HG02840 (cell line): Measurements from ENCODE around the gene ZBTB8OS.
A peak's percentile ranks its signal among the peaks of the same experiment; 100 is the strongest.
"Not testable (repeated sequence)": the region's sequence is repeated elsewhere in the genome, so short reads cannot be mapped to it uniquely, and the experiment has no call there.

Experiments
- ATAC-seq: cut with Tn5 transposase; IDR thresholded peaks from one replicate; pipeline ENCODE4 v1.9.1; 2021; ENCODE audit warnings: mild to moderate bottlenecking, moderate library complexity, moderate number of reproducible peaks; ENCODE audit not compliant: unreplicated experiment, low FRiP score

The ZBTB8OS gene

GRCh38 chr1:32650248-32650751 lies at the start of gene ZBTB8OS:
Gene ZBTB8OS, minus strand, starts transcription at chr1:32650550. Its CDS starts 21 bp downstream, at chr1:32650529.
- ATAC-seq = peak; percentile 63

- ATAC-seq = not testable (repeated sequence)
Observed at GRCh38 chr1:32696996-32697395, 46.6 kb upstream of the ZBTB8OS start.

GRCh38 chr1:32696041-32696440 lies 45.7 kb upstream of the ZBTB8OS start:
- no peak for ATAC-seq

GRCh38 chr1:32695098-32695904 lies 45.0 kb upstream of the ZBTB8OS start:
- no peak for ATAC-seq

GRCh38 chr1:32693455-32694174 lies 43.3 kb upstream of the ZBTB8OS start:
- no peak for ATAC-seq

GRCh38 chr1:32686387-32686786 lies 36.0 kb upstream of the ZBTB8OS start:
- no peak for ATAC-seq

GRCh38 chr1:32685498-32685897 lies 35.1 kb upstream of the ZBTB8OS start:
- ATAC-seq = no peak

- ATAC-seq = no peak
Observed at GRCh38 chr1:32684167-32684811, 33.9 kb upstream of the ZBTB8OS start.

- no peak for ATAC-seq
Observed at GRCh38 chr1:32683397-32683796, 33.0 kb upstream of the ZBTB8OS start.

GRCh38 chr1:32681999-32682398 lies 31.6 kb upstream of the ZBTB8OS start:
- no peak for ATAC-seq

- ATAC-seq = no peak
Observed at GRCh38 chr1:32681509-32681908, 31.2 kb upstream of the ZBTB8OS start.

GRCh38 chr1:32680642-32681041 lies 30.3 kb upstream of the ZBTB8OS start:
- no peak for ATAC-seq

GRCh38 chr1:32679993-32680392 lies 29.6 kb upstream of the ZBTB8OS start:
- ATAC-seq = not testable (repeated sequence)

- ATAC-seq = no peak
Observed at GRCh38 chr1:32676945-32677344, 26.6 kb upstream of the ZBTB8OS start.

- ATAC-seq = not testable (repeated sequence)
Observed at GRCh38 chr1:32668716-32669115, 18.4 kb upstream of the ZBTB8OS start.

GRCh38 chr1:32666901-32667566 lies 16.7 kb upstream of the ZBTB8OS start:
- ATAC-seq = no peak

- no peak for ATAC-seq
Observed at GRCh38 chr1:32665915-32666314, 15.6 kb upstream of the ZBTB8OS start.

- ATAC-seq = no peak
Observed at GRCh38 chr1:32659581-32659980, 9.2 kb upstream of the ZBTB8OS start.

- no peak for ATAC-seq
Observed at GRCh38 chr1:32652244-32652962, 2.1 kb upstream of the ZBTB8OS start.
